Measurements from ENCODE around the gene PFN4.
"Not testable (repeated sequence)": the region's sequence is repeated elsewhere in the genome, so short reads cannot be mapped to it uniquely, and the experiment has no call there.

Gene PFN4

GRCh38 chr2:24110660-24111303, 12.4 kb downstream of the PFN4 start:
- DNase-seq: no peak

- not testable (repeated sequence) for DNase-seq
Measured at GRCh38 chr2:24109431-24109830, 13.7 kb downstream of the PFN4 start.

DNA sequence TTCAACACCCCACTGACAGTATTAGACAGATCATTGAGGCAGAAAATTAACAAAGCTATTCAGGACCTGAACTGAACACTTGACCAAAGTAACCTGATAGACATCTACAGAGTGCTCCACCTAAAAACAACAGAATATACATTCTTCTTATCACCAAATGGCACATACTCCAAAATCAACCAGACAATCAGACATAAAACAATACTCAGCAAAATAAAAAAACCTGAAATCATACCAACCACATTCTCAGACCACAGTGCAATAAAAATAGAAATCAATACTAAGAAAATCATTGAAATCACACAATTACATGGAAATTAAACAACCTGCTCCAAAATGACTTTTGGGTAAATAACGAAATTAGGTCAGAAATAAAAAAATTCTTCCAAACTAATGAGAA, 15.8 kb downstream of the PFN4 start:
- no peak for DNase-seq

DNA sequence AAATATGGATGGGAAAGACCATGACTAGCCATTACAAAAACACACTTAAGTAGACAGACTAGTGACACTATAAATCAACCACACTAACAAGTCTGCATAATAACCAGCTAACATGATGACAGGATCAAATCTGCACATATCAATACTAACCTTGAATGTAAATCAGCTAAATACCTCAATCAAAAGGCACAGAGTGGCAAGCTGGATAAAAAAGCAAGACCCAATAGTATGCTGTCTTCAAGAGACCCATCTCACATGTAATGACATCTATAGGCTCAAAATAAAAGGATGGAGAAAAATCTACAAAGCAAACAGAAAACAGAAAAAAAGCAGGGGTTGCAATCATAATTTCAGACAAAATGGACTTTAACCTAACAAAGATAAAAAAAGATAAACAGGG, 16.3 kb downstream of the PFN4 start:
- no peak for DNase-seq

- no peak for DNase-seq
Measured at GRCh38 chr2:24105816-24106215, 17.3 kb downstream of the PFN4 start.

DNA sequence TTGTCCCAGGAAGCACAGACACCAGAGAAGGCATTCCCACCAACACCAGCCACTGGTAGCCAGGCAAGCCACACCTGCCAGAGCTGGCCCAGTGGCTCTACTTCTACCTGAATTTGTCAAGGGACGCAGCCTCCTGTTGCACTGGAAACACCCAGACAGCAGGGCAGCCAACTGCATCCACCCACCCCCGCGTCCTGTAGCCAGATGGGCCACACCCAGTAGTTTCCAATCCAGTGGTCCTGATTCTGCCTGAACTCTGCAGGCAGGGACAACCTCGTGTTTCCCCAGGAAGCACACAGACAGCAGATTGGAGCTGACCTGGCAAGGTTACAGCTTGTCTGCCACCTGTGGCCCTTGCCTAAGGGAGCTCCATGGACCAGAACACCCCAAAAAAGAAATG, 18.2 kb downstream of the PFN4 start:
- DNase-seq: no peak

DNA sequence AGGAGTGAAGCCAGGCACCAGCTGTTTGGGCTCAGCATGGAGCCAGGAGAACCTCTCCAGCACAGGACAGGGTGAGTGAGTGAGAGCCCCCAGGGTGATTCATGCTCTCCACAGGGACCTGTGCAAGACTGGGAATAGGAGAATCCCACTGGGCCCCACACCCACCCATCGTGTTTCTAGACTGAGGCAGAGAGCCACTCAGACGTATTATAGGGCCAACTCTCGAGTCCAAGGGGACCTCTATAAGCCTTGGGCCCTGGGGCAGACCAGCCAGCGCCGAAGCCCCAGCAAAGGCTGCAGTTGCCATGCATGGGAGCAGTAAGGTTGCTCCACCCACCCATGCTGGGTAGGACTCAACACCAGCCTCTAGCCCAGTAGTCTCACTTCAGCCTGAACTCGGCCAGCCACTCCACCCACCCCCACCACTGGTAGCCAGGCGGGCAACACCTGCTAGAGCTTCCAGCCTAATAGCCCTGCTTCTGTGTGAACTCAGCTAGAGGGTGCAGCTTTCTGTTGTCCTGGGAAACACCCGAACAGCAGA, 19.0 kb downstream of the PFN4 start:
- no peak for DNase-seq

DNA sequence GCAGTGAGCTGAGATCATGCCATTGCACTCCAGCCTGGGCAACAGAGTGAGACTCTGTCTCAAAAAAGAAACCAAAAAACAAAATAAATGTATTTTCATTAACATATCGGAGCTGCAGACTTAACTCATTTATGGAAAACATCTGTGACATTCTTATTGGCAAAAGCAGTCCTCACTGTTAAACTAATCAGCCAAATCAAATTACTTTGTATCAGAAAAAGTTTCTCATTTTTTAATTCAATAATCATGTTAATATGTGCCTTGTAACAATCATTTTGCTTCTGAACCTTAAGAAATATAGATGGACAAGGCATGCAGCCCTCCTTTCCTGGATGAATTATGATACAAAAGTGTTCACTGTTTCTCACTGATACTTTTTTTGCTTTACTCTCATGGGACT, 20.5 kb downstream of the PFN4 start:
- no peak for DNase-seq

DNA sequence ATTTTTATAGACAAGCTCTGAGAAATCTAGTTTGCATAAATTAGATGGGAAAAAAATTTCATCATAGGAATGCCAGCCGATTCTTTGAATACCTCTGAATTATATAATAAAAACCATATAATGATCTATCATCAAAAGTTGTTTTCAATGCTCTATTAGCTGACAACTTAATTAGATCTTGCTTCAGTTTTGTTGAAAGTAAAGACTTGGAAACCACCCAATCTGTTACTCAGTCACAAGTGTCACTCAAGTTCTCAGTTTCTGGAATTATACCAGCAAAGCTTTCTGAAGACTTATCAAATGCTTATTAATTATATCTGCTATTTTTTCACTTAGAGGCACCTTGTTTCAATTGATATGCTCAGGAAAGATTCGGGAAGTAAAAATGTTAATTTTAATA, 21.1 kb downstream of the PFN4 start:
- DNase-seq: no peak

- DNase-seq: not testable (repeated sequence)
Measured at GRCh38 chr2:24100732-24101131, 22.4 kb downstream of the PFN4 start.

DNA sequence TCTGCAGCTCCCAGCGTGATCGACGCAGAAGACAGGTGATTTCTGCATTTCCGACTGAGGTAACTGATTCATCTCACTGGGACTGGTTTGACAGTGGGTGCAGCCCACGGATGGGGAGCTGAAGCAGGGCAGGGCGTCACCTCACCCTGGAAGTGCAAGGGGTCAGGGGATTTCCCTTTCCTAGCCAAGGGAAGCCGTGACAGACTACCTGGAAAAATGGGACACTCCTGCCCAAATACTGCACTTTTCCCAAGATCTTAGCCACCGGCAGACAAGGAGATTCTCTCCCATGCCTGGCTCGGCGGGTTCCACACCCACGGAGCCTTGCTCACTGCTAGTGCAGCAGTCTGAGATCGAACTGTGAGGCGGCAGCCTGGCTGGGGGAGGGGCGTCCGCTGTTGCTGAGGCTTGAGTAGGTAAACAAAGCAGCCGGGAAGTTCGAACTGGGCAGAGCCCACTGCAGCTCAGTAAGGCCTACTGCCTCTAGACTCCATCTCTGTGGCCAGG, 27.9 kb downstream of the PFN4 start:
- DNase-seq: not testable (repeated sequence)

DNA sequence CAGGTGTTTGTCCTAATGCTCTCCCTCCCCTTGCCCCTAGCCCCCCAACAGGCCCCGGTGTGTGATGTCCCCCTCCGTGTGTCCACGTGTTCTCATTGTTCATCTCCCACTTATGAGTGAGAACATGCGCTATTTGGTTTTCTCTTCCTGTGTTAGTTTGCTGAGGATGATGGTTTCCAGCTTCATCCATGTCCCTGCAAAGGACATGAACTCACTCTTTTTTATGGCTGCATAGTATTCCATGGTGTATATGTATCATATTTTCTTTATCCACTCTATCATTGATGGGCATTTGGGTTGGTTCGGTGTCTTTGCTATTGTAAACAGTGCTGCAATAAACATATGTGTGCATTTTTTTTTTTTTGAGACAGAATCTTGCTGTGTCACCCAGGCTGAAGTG, 29.9 kb downstream of the PFN4 start:
- not testable (repeated sequence) for DNase-seq

GRCh38 chr2:24088821-24089359, 34.2 kb downstream of the PFN4 start:
- no peak for DNase-seq

GRCh38 chr2:24087032-24087431, 36.1 kb downstream of the PFN4 start:
- no peak for DNase-seq

GRCh38 chr2:24086241-24086640, 36.9 kb downstream of the PFN4 start:
- DNase-seq: no peak

GRCh38 chr2:24085200-24085489, 38.0 kb downstream of the PFN4 start:
- no peak for DNase-seq

GRCh38 chr2:24084386-24085199, 38.5 kb downstream of the PFN4 start, which contains the start of gene TP53I3:
TP53I3 (minus strand) TSS chr2:24084834; CDS start chr2:24084326, 508 bp downstream.
- DNase-seq: peak; percentile 90

- DNase-seq: peak; percentile 73
Measured at GRCh38 chr2:24083567-24084385, 39.4 kb downstream of the PFN4 start.

- no peak for DNase-seq
Measured at GRCh38 chr2:24082787-24083566, 40.2 kb downstream of the PFN4 start.

DNA sequence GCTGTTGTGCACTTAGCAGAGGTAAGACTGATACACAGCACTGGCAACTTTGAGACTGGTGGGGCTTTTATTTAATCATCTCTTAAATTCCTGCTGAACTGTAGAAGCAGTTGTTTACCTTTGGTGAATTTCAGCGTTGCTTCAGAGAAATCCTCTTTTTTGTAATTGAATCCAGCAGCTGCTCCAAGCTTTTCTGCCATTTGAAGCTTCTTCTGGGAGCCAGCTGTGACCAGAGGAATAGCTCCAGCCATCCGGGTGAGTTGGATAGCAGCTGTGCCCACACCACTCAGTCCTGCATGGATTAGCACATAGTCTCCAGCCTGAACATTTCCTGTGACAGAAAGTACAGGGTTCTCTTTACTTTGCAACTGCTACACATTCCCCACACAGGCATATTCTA, 42.4 kb downstream of the PFN4 start:
- DNase-seq: no peak

DNA sequence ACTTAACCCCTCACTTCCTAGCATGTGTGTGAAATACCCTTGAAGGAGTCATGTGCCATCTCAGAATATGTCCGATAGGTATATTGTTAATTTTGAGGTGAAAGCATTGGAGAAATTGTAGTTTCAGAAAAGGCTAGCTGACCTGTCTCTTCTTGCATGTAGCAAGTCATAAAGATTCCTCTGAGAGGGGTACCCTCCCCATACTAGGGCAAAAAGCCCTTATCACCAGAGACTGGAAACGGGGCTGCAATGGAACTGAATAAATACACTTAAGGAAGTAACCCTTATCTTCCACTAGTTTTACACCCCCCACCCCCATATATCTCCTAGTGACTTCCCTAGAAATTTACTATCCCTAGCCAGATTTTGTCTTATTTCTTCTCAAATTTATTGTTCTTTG, 45.3 kb downstream of the PFN4 start:
- no peak for DNase-seq

GRCh38 chr2:24077535-24077877, 45.6 kb downstream of the PFN4 start:
- DNase-seq: no peak
